HG02973 (cell line): ENCODE measurements around the gene SLC2A6.

Source experiments
- ATAC-seq: cut with Tn5 transposase; IDR thresholded peaks from one replicate; pipeline ENCODE4 v1.9.1; 2021; ENCODE audit warnings: moderate library complexity; ENCODE audit not compliant: unreplicated experiment

The SLC2A6 gene

DNA sequence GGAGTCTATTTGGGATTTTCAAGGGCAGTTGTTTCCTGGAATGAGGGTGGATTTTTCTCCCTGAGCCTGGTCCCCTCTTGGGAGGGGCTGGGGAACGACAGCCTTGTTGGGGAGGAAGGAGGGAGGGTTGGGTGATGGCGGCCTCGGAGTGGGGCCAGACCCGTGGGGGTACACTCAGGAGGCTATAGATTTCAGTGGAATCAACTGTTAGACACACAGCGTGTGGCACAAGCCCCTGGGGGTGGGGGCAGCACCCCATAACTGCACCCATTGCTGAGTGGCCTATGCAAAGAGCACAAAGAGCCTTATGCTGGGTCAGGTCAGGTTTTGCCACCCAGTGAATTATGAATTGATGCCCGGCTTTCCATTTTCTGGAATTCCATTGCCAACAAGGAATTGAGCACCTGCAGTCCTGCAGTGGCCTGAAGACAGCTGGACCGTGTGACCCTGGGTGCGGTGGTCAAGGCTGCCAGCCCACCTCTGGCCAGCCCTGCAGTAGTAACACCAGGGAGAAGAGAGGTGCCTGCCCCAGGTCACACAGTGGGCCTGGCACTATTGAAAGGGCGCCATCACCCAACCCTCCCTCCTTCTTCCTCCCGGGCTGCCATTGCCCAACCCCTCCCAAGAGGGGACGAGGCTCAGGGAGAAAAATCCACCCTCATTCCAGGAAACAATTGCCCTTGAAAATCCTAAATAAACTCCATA, 37.5 kb upstream of the SLC2A6 start:
- no peak for ATAC-seq

DNA sequence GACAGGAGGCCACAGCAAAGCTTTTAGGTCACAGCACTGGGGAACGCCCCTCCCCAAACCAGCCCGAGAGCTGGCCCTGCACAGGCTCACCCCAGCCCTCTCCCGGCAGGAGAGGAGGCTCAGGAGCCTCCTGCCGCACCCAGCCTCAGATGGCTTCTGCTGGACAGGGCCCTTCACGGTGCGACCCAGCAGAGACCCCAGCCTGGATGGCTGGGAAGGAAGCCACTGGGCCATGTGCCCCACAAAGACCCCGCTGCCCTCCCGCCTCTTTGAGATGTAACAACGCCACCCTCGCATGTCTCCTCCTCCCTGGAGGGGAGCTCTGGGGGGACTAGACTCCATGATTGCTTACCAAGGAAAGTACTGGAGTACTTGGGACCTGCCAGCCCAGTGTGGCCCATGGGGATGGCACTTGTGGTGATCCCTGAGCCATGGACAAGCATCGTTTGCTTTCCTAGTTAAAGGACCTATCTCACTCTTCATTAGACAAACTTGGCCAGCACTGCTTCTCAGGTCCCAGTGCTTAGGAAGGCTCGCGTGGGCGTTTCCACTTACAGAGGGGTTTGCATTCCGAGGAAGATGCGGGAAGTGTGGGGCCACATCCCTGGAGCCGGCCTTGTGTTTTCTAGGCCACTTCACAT, 36.8 kb upstream of the SLC2A6 start:
- ATAC-seq = no peak

DNA sequence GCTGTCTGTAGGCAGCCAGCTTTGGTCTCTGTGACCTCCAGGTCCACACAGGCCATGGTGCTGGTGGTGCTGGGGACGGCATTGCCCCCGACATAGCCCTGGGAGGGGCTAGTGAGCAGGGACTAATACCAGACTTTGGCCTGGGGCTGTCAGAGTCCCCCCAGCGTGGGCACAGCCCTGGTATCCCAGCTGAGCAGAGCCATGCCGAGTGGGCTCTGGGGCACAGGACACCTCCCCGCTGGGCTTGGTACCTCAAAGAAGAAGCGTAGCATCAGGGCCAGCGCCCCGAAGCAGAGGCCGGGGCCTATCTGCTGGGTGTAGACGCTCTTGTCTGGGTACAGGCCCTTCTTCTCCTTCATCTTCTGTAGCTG, 36.3 kb upstream of the SLC2A6 start:
- no peak for ATAC-seq

DNA sequence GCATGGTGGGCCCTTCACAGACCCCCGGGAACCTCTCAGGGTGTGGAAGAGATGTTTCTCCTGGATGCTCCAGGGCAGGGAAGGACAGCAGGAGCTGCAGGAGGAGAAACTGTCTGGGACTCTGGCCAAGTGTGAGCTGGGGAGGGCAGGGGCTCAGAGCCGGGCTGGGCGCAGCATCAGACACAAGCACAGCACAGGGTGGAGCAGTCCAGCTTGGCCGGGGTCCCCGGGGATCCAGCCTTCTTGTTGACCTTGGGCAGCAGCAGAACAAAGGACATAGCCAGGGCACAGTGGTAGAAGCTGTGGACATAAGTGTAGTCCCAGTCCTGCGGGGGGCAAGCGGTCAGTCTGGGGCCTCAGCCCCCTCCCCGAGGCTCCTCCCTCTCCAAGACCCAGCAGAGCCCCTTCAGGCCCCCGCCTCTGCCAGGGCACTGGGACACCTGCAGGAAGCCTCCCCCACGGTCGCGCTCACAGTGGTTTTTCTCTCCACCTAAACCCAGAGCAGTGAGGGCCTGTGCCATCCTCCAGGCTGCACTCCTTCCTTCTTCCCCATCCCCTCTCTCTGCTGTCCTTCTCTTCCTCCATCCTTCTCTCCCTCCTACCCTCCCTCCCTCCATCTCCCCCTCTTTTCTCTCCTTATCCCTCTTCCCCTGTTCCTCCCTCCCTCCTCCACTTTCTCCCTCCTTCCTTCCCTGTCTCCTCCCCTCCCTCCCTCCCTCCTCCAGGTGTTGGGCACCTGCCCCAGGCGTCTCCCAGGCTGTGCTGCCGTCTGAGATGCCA, 35.8 kb upstream of the SLC2A6 start:
- no peak for ATAC-seq

DNA sequence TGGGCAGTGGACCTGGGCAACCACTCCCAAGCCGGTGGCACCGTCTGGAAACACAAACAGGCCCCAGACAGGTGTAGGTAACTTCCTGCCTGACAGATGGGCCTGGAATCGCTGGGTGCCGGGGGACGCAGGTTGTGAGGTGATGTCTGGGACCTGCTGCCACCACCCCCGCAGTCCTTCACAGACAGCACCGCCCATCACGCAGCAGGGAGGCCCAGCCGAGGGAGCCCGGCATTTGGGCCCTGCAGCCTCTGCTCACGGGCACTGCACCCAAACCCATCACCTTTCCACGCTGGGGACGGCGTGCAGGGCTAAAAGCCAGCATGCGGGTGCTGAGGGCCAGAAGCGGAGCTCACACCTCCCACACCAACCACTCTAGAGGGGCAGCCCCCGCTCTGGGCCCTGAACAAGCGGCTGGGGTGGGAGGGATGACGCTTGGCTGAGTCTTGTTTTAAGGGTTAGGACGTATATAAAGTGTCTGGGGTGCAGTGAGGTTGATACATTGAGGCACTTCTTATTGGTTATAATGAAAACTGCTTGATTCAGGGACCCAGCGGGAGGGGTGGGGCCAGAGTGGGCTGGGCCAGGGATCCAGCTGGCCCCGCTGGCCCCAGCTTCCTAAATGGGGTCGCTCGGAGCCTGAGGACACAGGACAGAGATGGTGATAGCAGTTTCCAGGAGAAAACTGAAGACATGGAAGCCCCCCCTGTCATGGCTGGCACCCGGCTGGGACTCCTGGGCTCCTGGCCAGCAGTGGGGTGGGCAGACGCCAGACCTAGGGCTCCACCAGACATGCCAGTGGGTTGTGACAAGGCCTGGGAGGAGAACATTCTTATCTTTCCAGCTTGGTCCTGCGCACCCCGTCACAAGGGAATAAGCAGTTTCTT, 34.6 kb upstream of the SLC2A6 start:
- ATAC-seq = no peak

DNA sequence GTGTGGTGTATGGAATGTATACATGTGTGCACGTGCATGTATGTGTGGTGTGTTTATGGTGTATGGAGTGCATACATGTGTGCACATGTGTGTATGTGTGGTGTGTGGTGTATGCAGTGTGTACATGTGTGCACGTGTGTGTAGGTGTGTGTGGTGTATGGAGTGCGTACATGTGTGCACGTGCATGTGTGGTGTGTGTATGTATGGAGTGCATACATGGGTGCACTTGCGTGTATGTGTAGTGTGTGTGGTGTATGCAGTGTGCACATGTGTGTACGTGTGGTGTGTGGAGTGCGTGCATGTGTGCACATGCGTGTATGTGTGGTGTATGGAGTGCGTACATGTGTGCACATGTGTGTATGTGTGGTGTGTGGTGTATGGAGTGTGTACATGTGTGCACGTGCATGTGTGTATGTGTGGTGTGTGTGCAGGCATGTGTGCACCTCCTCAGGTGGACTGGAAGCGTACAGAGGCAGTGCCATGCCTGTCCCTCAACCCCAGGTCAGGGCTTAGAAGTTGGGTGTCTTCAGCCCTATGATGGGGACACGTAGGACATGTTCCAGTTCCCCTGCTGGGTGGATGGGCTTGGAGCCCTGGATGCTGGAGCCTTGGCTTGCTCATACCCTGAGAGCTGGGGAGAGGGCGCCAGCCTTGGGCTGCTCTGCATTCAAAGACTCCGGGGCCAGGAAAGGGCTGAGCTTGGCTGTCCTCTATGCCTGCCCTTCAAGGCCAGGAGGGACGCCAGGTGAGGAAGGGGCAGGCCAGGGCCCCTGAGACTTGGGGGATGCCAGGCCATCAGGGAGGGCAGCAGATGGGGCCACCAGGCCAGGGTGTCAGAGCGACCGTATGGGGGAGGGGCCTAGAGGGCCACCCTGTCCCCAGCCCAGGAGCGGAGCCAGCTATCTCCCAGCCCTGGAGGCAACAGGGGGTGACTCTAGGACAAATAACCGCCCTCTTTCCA, 33.6 kb upstream of the SLC2A6 start:
- no peak for ATAC-seq

DNA sequence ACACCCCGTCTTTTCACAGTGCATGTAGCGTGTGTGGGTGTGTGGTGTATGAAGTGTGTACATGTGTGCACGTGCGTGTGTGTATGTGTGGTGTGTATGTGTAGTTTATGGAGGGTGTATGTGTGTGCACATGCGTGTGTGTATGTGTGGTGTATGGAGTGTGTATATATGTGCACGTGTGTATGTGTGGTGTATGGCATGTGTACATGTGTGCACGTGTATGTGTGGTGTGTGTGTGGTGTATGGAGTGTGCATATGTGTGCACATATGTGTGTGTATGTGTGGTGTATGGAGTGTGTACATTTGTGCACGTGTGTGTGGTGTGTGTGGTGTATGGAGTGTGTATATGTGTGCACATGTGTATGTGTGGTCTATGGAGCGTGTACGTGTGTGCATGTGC, 32.7 kb upstream of the SLC2A6 start:
- no peak for ATAC-seq

DNA sequence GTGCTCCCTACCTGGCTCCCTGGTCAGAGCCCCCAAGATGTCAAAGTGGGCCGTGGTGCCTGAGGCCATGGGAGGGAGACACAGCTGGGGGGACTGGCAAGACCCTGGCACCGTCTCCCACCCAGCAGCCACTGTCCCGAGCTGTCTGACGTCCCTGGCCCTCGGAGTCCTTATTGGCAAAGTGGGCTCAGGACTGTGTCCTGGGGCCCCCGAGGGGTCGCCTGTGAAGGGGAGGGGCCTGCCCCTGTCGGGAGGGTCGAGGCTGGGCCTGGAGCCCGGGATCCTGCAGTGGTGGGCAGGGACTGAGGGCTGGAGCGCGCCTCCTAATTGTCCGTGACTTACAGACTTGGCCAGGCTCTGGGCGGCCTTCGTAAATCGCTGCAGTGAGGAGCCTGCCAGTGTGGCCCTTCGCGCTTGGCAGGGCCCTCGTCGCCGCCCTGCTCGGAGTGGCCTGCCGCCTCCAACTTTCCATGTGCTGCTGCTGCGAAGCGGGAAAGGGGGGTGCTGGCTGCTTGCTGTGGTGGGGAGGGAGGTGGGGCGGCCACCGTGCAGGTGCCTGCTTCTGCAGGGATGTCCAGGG, 32.1 kb upstream of the SLC2A6 start:
- no peak for ATAC-seq

DNA sequence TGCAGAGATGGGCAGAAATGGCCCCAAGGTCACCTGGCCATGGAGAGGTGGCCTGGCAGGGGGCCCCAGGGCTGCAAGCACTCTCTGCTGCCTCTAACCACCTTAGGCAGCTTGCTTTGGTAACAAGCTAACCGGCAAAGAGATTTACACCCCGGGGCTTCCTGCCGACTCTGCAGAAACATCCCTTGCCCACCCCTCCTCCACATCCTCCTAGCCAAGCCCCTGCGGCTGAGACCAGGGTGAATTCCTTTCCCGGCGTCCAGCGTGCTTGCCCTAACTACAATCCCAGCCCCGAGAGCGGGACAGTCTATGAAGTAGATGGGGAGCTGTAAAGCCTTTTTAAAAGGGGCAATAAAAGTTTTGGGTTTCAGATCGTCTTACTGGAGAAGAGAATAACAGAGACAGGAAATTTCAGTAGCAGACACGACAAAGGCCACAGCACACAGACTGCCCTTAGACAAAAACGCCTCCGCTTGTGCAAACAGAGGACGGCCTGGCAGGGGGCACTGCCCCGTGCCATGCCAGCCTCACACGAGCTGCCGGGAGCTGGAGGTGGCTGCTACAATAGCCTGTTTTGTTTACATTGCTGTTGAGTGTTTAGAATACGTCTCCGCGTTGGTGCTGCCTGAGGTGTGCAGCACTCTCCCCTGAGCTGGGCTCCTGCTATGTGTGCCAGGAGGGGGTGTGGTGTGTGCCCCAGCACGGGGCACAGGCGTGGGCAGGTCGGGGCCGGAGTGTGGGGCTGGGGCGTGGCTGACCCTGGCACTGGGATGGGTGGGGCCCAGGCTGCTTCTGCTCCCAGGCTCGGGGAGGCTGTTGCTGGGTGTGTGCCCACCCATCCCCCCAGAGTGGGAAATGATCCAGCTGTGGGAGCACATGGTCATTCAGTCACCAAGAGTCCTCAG, 30.5 kb upstream of the SLC2A6 start:
- no peak for ATAC-seq

DNA sequence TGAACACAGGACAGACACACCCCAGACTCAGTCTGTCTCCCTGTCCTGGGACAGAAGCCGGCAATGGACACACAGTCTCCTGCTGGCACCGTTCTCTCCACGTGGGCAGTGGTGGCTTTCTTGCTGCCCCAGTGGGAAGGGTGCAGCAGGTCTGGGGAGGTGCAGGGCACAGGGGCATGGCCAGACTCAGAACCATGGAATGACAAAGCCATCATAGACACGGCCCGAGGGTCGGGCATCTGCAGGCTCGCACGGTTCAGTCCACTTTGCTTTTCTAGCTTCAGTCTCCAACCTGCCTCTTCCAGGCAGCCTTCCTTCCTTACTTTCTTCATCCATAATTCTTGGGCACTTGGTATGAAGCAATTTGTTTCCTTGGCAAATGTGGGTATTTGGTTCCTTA, 29.1 kb upstream of the SLC2A6 start:
- no peak for ATAC-seq

DNA sequence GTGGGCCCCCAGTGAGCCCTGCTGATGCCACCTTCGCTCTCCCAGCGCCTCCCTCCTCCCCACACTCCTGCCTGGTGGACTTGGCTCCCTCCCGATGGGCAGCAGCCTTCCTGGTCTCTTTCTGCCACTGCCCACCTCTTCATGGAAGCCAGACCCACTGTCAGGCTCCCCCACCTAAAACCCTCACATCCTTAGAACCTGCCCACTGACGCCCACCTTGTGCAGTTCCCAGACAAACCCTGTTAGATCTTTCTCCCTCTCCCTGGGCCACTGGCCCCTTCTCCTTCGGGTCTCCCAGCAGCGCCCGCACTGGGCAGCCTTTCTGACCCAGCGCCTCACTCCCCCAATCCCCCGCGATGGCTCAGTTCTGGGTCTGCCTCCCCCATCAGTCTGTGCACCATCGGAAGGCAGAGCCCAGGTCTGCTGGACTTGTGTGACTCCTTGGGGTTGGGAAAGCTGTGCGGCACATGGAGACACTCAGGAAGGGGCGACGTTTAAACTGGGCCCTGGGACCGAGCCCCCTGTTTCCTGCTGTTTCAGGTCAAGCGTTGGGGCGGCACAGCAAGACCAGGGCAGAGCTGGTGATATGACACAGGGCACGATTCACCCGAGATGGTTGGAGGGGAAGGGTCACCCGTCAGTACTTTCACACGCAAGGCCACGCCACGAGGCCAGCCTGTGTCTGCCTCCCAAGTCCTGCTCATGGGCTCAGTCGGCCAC, 28.5 kb upstream of the SLC2A6 start:
- ATAC-seq = no peak

DNA sequence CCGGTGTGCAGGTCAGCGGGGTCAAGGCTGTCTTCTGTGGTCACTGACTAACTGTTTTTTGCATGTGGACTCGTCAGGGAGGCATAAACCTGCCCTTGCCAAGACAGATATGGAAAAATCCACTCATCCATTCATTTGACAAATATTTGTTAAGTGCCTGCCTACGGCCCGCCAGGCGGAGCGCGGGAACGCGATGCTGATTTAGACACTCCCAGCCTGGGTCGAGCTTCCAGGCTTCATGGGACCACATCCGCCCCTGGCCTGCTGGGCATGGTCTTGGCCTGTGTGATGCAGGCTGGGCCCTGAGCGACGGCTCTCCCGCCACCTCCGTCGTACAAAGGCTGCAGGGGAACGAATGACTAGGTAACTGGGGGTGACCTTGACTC, 27.7 kb upstream of the SLC2A6 start:
- ATAC-seq = no peak

DNA sequence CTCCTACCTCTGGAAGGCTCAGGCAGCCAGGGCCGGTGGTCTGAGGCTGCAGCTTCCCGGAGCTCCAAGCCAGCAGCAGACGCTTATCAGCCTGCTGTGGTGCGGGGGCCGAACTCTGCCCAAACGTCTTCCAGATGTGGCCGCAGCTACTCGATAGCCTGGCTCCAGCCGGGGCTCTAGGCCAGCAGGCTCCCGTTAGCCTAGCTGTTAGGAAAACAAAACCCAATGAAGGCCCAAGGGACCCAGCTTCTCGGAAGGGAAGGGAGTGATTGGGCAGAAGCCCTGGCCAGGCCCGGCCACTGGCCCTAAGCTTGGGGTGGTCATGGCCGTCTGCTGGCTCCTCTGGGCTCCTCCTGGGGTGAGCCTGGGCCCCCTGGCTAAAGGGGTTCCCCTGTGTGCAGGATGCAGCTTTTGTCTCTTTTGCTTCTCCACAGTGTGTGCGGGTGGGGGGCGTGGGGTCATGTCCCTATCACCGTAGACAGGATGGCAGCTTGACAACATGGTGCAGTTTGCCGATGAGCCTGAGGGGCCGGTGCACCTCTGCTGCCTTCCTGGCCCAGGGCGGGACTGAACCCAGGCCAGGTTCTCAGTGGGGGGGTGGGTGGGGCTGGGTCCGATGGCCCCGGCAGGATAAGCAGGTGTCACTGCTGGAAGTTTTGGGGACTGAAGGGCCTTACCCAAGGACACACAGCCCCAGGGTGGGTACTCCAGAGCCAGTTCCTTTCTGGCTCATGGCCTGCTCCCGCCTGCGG, 27.2 kb upstream of the SLC2A6 start:
- no peak for ATAC-seq

DNA sequence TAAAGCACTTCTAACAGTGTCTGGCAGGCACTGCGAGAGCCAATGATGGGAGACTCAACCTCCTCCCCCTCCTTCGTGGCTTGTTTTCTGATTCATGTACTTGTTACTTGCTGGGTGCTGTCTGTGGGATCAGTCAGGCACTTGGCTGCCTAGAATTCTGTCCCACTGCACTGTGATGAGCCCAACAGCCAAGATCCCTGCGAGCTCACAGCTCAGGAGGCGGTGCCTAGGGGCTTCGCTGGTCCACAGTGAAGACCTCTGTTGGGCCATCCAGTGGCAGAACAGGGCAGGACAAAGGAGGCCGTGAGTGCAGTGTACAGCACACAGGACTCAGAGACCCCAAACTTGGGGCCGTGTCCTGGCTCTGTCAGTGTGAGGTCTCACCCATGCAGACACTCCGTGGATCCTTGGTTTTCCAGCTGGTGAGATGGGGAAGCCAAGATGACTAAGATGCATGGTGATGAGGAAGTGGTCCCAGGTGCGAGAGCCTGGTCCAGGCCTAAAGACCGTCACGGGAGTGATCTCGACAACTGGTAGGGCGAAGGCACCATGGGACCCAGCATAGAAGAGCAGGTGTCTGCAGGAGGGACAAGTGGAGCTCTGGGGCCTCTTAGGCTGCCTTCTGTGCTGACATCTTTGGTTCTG, 26.4 kb upstream of the SLC2A6 start:
- ATAC-seq = no peak

DNA sequence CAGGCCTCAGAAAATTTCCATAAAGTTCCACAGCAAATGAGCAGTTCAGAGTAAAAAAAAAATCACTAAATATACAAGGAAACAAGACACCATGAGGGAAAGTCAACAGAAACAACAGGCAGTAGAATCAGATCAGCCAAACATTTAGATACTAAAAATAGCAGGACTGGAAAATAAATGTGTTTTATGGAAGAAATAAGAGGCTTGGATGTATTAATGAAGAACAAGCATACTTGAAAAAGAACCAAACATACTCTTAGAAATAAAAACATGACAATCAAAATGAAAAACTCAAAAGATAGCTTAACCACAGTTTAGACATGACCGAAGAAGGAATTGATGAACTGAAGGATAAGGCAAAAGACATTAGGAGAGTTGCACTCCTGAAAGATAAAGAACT, 23.2 kb upstream of the SLC2A6 start:
- no peak for ATAC-seq

DNA sequence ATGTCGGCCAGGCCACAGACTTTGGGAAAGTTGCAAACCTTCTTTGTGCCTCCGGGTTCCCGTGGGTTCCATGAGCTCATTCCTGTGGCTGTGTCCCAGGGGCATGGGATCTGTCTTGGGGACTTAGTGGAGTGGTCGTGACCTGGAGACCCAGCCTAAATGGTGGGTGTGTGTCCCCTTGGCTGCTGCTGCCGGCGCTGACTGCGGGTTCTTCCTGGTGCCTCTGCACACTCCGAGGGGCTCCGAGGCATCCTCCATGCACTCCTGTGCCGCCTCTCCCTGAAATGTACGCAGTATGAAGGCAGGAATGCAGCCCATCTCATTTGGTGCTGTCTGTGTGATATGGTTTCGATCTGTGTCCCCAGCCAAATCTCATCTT, 21.0 kb upstream of the SLC2A6 start:
- ATAC-seq = no peak
